ENCODE measurements around the gene MTARC2.
"Not testable (repeated sequence)": the region's sequence is repeated elsewhere in the genome, so short reads cannot be mapped to it uniquely, and the experiment has no call there.

MTARC2 gene

GRCh38 chr1:220733086-220733601 lies 15.0 kb upstream of the MTARC2 start:
- H3K4me3 ChIP-seq (ENCODE audit: low read length): peak overlapping the region; percentile 21; the same call in 1 of the 2 replicates
- no peak overlapping the region for H3K27ac ChIP-seq (ENCODE audit: low read length)
- no peaks in the 10 kb centered on the region for H3K4me1 ChIP-seq (ENCODE audit: insufficient read depth, low read length)
- H3K36me3 ChIP-seq (ENCODE audit: insufficient read depth, low read depth, low read length): no peaks in the 10 kb centered on the region
- no peaks in the 10 kb centered on the region; the same call in 1 of the 2 replicates for H3K27me3 ChIP-seq (ENCODE audit: insufficient read depth, low read length)
- no peaks in the 10 kb centered on the region for H3K9me3 ChIP-seq (ENCODE audit: insufficient read depth, low read depth, low read length)
- H3K9ac ChIP-seq (ENCODE audit: low read depth, low read length): no peak overlapping the region

- Histone ChIP-seq H3K27me3 (ENCODE audit: insufficient read depth, low read length) (no peaks in the 10 kb centered on the region; the same call in 1 of the 2 replicates), H3K9ac (ENCODE audit: low read depth, low read length) (no peak overlapping the region), H3K4me1 (ENCODE audit: insufficient read depth, low read length) (no peaks in the 10 kb centered on the region), H3K9me3 (ENCODE audit: insufficient read depth, low read depth, low read length) (no peaks in the 10 kb centered on the region), H3K36me3 (ENCODE audit: insufficient read depth, low read depth, low read length) (no peaks in the 10 kb centered on the region), H3K4me3 (ENCODE audit: low read length) (no peak overlapping the region), H3K27ac (ENCODE audit: low read length) (no peak overlapping the region)
Observed at GRCh38 chr1:220734571-220735326, 13.4 kb upstream of the MTARC2 start.

GRCh38 chr1:220736283-220736682 lies 11.8 kb upstream of the MTARC2 start:
- not testable (repeated sequence) for H3K4me1 ChIP-seq (ENCODE audit: insufficient read depth, low read length); H3K9ac ChIP-seq (ENCODE audit: low read depth, low read length); H3K4me3 ChIP-seq (ENCODE audit: low read length); H3K9me3 ChIP-seq (ENCODE audit: insufficient read depth, low read depth, low read length); H3K27me3 ChIP-seq (ENCODE audit: insufficient read depth, low read length); H3K27ac ChIP-seq (ENCODE audit: low read length); H3K36me3 ChIP-seq (ENCODE audit: insufficient read depth, low read depth, low read length)

- Histone ChIP-seq H3K9me3 (ENCODE audit: insufficient read depth, low read depth, low read length) (no peaks in the 10 kb centered on the region), H3K4me3 (ENCODE audit: low read length) (no peak overlapping the region), H3K4me1 (ENCODE audit: insufficient read depth, low read length) (no peaks in the 10 kb centered on the region; the same call in 1 of the 2 replicates), H3K27ac (ENCODE audit: low read length) (no peak overlapping the region), H3K27me3 (ENCODE audit: insufficient read depth, low read length) (peaks cover 10% of the 10 kb centered on the region), H3K9ac (ENCODE audit: low read depth, low read length) (no peak overlapping the region), H3K36me3 (ENCODE audit: insufficient read depth, low read depth, low read length) (no peaks in the 10 kb centered on the region)
Observed at GRCh38 chr1:220741349-220741748, 6.8 kb upstream of the MTARC2 start.

- no peaks in the 10 kb centered on the region; the same call in 1 of the 2 replicates for H3K4me1 ChIP-seq (ENCODE audit: insufficient read depth, low read length)
- H3K9ac ChIP-seq (ENCODE audit: low read depth, low read length): no peak overlapping the region
- no peaks in the 10 kb centered on the region for H3K36me3 ChIP-seq (ENCODE audit: insufficient read depth, low read depth, low read length)
- H3K27ac ChIP-seq (ENCODE audit: low read length): no peak overlapping the region
- H3K9me3 ChIP-seq (ENCODE audit: insufficient read depth, low read depth, low read length): no peaks in the 10 kb centered on the region
- H3K4me3 ChIP-seq (ENCODE audit: low read length): no peak overlapping the region
- peaks cover 15% of the 10 kb centered on the region for H3K27me3 ChIP-seq (ENCODE audit: insufficient read depth, low read length)
Observed at GRCh38 chr1:220741825-220742224, 6.3 kb upstream of the MTARC2 start.

GRCh38 chr1:220742520-220742919 lies 5.6 kb upstream of the MTARC2 start:
- no peak overlapping the region for H3K27ac ChIP-seq (ENCODE audit: low read length)
- no peaks in the 10 kb centered on the region for H3K36me3 ChIP-seq (ENCODE audit: insufficient read depth, low read depth, low read length)
- peaks cover 22% of the 10 kb centered on the region for H3K27me3 ChIP-seq (ENCODE audit: insufficient read depth, low read length)
- H3K4me3 ChIP-seq (ENCODE audit: low read length): no peak overlapping the region
- no peak overlapping the region for H3K9ac ChIP-seq (ENCODE audit: low read depth, low read length)
- H3K9me3 ChIP-seq (ENCODE audit: insufficient read depth, low read depth, low read length): no peaks in the 10 kb centered on the region
- no peaks in the 10 kb centered on the region; the same call in 1 of the 2 replicates for H3K4me1 ChIP-seq (ENCODE audit: insufficient read depth, low read length)

GRCh38 chr1:220746851-220747250 lies 1.3 kb upstream of the MTARC2 start:
- H3K9me3 ChIP-seq (ENCODE audit: insufficient read depth, low read depth, low read length): no peaks in the 10 kb centered on the region
- H3K4me1 ChIP-seq (ENCODE audit: insufficient read depth, low read length): peaks cover 13% of the 10 kb centered on the region; the same call in 1 of the 2 replicates
- no peak overlapping the region for H3K27ac ChIP-seq (ENCODE audit: low read length)
- H3K9ac ChIP-seq (ENCODE audit: low read depth, low read length): no peak overlapping the region
- peak overlapping the region; percentile 66; the same call in 1 of the 2 replicates for H3K4me3 ChIP-seq (ENCODE audit: low read length)
- H3K36me3 ChIP-seq (ENCODE audit: insufficient read depth, low read depth, low read length): no peaks in the 10 kb centered on the region
- peaks cover 54% of the 10 kb centered on the region for H3K27me3 ChIP-seq (ENCODE audit: insufficient read depth, low read length)

GRCh38 chr1:220747437-220748088 lies 559 bp upstream of the MTARC2 start:
- H3K27me3 ChIP-seq (ENCODE audit: insufficient read depth, low read length): peaks cover 56% of the 10 kb centered on the region
- H3K36me3 ChIP-seq (ENCODE audit: insufficient read depth, low read depth, low read length): no peaks in the 10 kb centered on the region
- H3K27ac ChIP-seq (ENCODE audit: low read length): no peak overlapping the region
- H3K9me3 ChIP-seq (ENCODE audit: insufficient read depth, low read depth, low read length): no peaks in the 10 kb centered on the region
- H3K9ac ChIP-seq (ENCODE audit: low read depth, low read length): peak overlapping the region; percentile 27; the same call in 1 of the 2 replicates
- H3K4me1 ChIP-seq (ENCODE audit: insufficient read depth, low read length): peaks cover 13% of the 10 kb centered on the region; the same call in 1 of the 2 replicates
- peak overlapping the region; percentile 66 for H3K4me3 ChIP-seq (ENCODE audit: low read length)

GRCh38 chr1:220748936-220749335 lies 814 bp downstream of the MTARC2 start:
- peak overlapping the region; percentile 66 for H3K4me3 ChIP-seq (ENCODE audit: low read length)
- H3K9ac ChIP-seq (ENCODE audit: low read depth, low read length): peak overlapping the region; percentile 27; the same call in 1 of the 2 replicates
- H3K27ac ChIP-seq (ENCODE audit: low read length): no peak overlapping the region
- peaks cover 56% of the 10 kb centered on the region for H3K27me3 ChIP-seq (ENCODE audit: insufficient read depth, low read length)
- H3K4me1 ChIP-seq (ENCODE audit: insufficient read depth, low read length): peaks cover 13% of the 10 kb centered on the region; the same call in 1 of the 2 replicates
- no peaks in the 10 kb centered on the region for H3K9me3 ChIP-seq (ENCODE audit: insufficient read depth, low read depth, low read length)
- H3K36me3 ChIP-seq (ENCODE audit: insufficient read depth, low read depth, low read length): no peaks in the 10 kb centered on the region

- H3K27me3 ChIP-seq (ENCODE audit: insufficient read depth, low read length): peaks cover 56% of the 10 kb centered on the region
- H3K4me3 ChIP-seq (ENCODE audit: low read length): no peak overlapping the region; the same call in 1 of the 2 replicates
- H3K9me3 ChIP-seq (ENCODE audit: insufficient read depth, low read depth, low read length): no peaks in the 10 kb centered on the region
- no peak overlapping the region for H3K27ac ChIP-seq (ENCODE audit: low read length)
- H3K36me3 ChIP-seq (ENCODE audit: insufficient read depth, low read depth, low read length): no peaks in the 10 kb centered on the region
- no peak overlapping the region for H3K9ac ChIP-seq (ENCODE audit: low read depth, low read length)
- peaks cover 13% of the 10 kb centered on the region; the same call in 1 of the 2 replicates for H3K4me1 ChIP-seq (ENCODE audit: insufficient read depth, low read length)
Observed at GRCh38 chr1:220750131-220750515, 2.0 kb downstream of the MTARC2 start.

GRCh38 chr1:220751111-220751510 lies 3.0 kb downstream of the MTARC2 start:
- Histone ChIP-seq H3K36me3 (ENCODE audit: insufficient read depth, low read depth, low read length) (peaks cover 7% of the 10 kb centered on the region; the same call in 1 of the 2 replicates), H3K4me3 (ENCODE audit: low read length) (no peak overlapping the region; the same call in 1 of the 2 replicates), H3K27me3 (ENCODE audit: insufficient read depth, low read length) (peaks cover 49% of the 10 kb centered on the region), H3K27ac (ENCODE audit: low read length) (no peak overlapping the region), H3K9ac (ENCODE audit: low read depth, low read length) (no peak overlapping the region; the same call in 1 of the 2 replicates), H3K9me3 (ENCODE audit: insufficient read depth, low read depth, low read length) (no peaks in the 10 kb centered on the region), H3K4me1 (ENCODE audit: insufficient read depth, low read length) (peaks cover 13% of the 10 kb centered on the region; the same call in 1 of the 2 replicates)
